HCT116 (cell line): ENCODE data around the gene S100A2.
"Not testable (repeated sequence)": the region's sequence is repeated elsewhere in the genome, so short reads cannot be mapped to it uniquely, and the experiment has no call there.

Source experiments
- CEBPB ChIP-seq: IDR thresholded peaks from 2 replicates; pipeline ENCODE4 v1.6.1; 2012; ENCODE audit warnings: low read depth
- EZH2 ChIP-seq: fragments of 200-600 bp; sonication (generic); IDR thresholded peaks from 2 replicates; pipeline ENCODE4 v1.6.1; 2017; ENCODE audit warnings: antibody characterized with exemption, mixed run types
- EZH2phosphoT487 ChIP-seq: fragments of 200-600 bp; IDR thresholded peaks from 2 replicates; pipeline ENCODE4 v1.6.1; 2018; ENCODE audit warnings: antibody characterized with exemption, borderline replicate concordance
- POLR2A ChIP-seq: IDR thresholded peaks from 2 replicates; pipeline ENCODE4 v1.7.0; 2011; ENCODE audit warnings: borderline replicate concordance; ENCODE audit not compliant: insufficient read depth, insufficient read length; ENCODE audit errors: extremely low read depth
- POLR2AphosphoS5 ChIP-seq: IDR thresholded peaks from 2 replicates; pipeline ENCODE4 v1.6.1; 2011; ENCODE audit warnings: mild to moderate bottlenecking, low read depth, low read length, moderate library complexity
- SIN3A ChIP-seq: IDR thresholded peaks from 2 replicates; pipeline ENCODE4 v1.6.1; 2012; ENCODE audit warnings: low read depth
- SP1 ChIP-seq: IDR thresholded peaks from 2 replicates; pipeline ENCODE4 v1.6.1; 2012; ENCODE audit warnings: low read depth
- SRF ChIP-seq: IDR thresholded peaks from 2 replicates; pipeline ENCODE4 v1.6.1; 2012; ENCODE audit warnings: low read depth
- TCF7L2 ChIP-seq: IDR thresholded peaks from 2 replicates; pipeline ENCODE4 v1.7.0; 2011; ENCODE audit warnings: borderline replicate concordance, inconsistent platforms; ENCODE audit not compliant: insufficient read depth, insufficient read length; ENCODE audit errors: extremely low read depth
- YY1 ChIP-seq: IDR thresholded peaks from 2 replicates; pipeline ENCODE4 v1.6.1; 2011; ENCODE audit warnings: low read length, low read depth, moderate library complexity, mild to moderate bottlenecking; ENCODE audit not compliant: insufficient replicate concordance; ENCODE audit errors: extremely low read depth
- TF ChIP-seq, protein P1 (sequence below), 3 experiments: fragments of 200-600 bp in 1 of 3; sonication (generic) in 1 of 3; IDR thresholded peaks in 2 of 3; conservative IDR thresholded peaks in 1 of 3; 2 replicates each; pipeline ENCODE4 v1.5.1; 2012 to 2017; ENCODE audit warnings: low read depth in 2 of 3, low read length in 2 of 3, antibody characterized with exemption in 1 of 3, borderline replicate concordance in 1 of 3, control low read depth in 1 of 3, mild to moderate bottlenecking in 1 of 3, mixed read lengths in 1 of 3, mixed run types in 1 of 3, moderate library complexity in 1 of 3; ENCODE audit not compliant: insufficient read depth in 1 of 3
- TF ChIP-seq, protein P2 (sequence below): IDR thresholded peaks from 2 replicates; pipeline ENCODE4 v1.6.1; 2011; ENCODE audit warnings: mild to moderate bottlenecking, low read length, moderate library complexity; ENCODE audit not compliant: insufficient replicate concordance; ENCODE audit errors: extremely low read depth
- TF ChIP-seq, protein P3 (sequence below): IDR thresholded peaks from 2 replicates; pipeline ENCODE4 v1.6.1; 2012
- TF ChIP-seq, protein P4 (sequence below): IDR thresholded peaks from 2 replicates; pipeline ENCODE4 v1.6.1; 2012; ENCODE audit warnings: low read depth

DNA sequence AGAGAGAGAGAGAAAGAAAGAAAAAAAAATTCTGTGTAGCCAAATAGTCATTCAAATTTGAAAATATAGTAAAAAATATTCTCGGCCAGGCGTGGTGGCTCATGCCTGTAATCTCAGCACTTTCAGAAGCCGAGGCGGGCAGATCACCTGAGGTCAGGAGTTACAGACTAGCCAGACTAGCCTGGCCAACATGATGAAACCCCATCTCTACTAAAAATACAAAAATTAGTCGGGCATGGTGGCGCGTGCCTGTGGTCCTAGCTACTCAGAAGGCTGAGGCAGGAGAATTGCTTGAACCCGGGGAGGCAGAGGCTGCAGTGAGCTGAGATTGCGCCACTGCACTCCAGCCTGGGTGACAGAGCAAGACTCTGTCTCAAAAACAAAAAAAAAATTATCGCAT, 22.4 kb upstream of the S100A2 start:
- TF ChIP-seq, protein P1, sequence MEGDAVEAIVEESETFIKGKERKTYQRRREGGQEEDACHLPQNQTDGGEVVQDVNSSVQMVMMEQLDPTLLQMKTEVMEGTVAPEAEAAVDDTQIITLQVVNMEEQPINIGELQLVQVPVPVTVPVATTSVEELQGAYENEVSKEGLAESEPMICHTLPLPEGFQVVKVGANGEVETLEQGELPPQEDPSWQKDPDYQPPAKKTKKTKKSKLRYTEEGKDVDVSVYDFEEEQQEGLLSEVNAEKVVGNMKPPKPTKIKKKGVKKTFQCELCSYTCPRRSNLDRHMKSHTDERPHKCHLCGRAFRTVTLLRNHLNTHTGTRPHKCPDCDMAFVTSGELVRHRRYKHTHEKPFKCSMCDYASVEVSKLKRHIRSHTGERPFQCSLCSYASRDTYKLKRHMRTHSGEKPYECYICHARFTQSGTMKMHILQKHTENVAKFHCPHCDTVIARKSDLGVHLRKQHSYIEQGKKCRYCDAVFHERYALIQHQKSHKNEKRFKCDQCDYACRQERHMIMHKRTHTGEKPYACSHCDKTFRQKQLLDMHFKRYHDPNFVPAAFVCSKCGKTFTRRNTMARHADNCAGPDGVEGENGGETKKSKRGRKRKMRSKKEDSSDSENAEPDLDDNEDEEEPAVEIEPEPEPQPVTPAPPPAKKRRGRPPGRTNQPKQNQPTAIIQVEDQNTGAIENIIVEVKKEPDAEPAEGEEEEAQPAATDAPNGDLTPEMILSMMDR (IDR thresholded peaks at IDR 0.05 in 2 of 3, conservative IDR thresholded peaks at IDR 0.05 in 1 of 3; ENCODE audit: borderline replicate concordance in 1 of 3, insufficient read depth in 1 of 3, low read depth in 2 of 3, low read length in 2 of 3), result not testable (repeated sequence)
- not testable (repeated sequence) for TF ChIP-seq EZH2, SRF, POLR2A, SP1, POLR2AphosphoS5, CEBPB, EZH2phosphoT487, TCF7L2, SIN3A, YY1
- TF ChIP-seq, protein P2, sequence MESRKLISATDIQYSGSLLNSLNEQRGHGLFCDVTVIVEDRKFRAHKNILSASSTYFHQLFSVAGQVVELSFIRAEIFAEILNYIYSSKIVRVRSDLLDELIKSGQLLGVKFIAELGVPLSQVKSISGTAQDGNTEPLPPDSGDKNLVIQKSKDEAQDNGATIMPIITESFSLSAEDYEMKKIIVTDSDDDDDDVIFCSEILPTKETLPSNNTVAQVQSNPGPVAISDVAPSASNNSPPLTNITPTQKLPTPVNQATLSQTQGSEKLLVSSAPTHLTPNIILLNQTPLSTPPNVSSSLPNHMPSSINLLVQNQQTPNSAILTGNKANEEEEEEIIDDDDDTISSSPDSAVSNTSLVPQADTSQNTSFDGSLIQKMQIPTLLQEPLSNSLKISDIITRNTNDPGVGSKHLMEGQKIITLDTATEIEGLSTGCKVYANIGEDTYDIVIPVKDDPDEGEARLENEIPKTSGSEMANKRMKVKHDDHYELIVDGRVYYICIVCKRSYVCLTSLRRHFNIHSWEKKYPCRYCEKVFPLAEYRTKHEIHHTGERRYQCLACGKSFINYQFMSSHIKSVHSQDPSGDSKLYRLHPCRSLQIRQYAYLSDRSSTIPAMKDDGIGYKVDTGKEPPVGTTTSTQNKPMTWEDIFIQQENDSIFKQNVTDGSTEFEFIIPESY, result not testable (repeated sequence)
- TF ChIP-seq, protein P3, sequence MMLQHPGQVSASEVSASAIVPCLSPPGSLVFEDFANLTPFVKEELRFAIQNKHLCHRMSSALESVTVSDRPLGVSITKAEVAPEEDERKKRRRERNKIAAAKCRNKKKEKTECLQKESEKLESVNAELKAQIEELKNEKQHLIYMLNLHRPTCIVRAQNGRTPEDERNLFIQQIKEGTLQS, result not testable (repeated sequence)
- TF ChIP-seq, protein P4, sequence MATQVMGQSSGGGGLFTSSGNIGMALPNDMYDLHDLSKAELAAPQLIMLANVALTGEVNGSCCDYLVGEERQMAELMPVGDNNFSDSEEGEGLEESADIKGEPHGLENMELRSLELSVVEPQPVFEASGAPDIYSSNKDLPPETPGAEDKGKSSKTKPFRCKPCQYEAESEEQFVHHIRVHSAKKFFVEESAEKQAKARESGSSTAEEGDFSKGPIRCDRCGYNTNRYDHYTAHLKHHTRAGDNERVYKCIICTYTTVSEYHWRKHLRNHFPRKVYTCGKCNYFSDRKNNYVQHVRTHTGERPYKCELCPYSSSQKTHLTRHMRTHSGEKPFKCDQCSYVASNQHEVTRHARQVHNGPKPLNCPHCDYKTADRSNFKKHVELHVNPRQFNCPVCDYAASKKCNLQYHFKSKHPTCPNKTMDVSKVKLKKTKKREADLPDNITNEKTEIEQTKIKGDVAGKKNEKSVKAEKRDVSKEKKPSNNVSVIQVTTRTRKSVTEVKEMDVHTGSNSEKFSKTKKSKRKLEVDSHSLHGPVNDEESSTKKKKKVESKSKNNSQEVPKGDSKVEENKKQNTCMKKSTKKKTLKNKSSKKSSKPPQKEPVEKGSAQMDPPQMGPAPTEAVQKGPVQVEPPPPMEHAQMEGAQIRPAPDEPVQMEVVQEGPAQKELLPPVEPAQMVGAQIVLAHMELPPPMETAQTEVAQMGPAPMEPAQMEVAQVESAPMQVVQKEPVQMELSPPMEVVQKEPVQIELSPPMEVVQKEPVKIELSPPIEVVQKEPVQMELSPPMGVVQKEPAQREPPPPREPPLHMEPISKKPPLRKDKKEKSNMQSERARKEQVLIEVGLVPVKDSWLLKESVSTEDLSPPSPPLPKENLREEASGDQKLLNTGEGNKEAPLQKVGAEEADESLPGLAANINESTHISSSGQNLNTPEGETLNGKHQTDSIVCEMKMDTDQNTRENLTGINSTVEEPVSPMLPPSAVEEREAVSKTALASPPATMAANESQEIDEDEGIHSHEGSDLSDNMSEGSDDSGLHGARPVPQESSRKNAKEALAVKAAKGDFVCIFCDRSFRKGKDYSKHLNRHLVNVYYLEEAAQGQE, result not testable (repeated sequence)
